Gastrocnemius medialis (tissue), 4 donors: ENCODE measurements around the gene SLC22A2.

ENCODE experiments used
- CTCF ChIP-seq, 5 experiments: fragments of 450-650 bp in 3 of 5; fragments of 200-600 bp in 2 of 5; sonication (generic) in 2 of 5; IDR thresholded peaks in 4 of 5; conservative IDR thresholded peaks in 1 of 5; 1 replicate in 4 of 5; 2 replicates in 1 of 5; pipeline ENCODE4 v1.5.1; 2016 to 2019; ENCODE audit warnings: antibody characterized with exemption in 5 of 5, mild to moderate bottlenecking in 3 of 5, moderate library complexity in 3 of 5
- POLR2A ChIP-seq, 2 donors: fragments of 450-650 bp; IDR thresholded peaks; one replicate each; pipeline ENCODE4 v1.6.1; 2017; ENCODE audit warnings: antibody characterized with exemption in 2 of 2, mild to moderate bottlenecking in 2 of 2, moderate library complexity in 2 of 2

- TF ChIP-seq CTCF (IDR thresholded peaks at IDR 0.05 in 4 of 5, conservative IDR thresholded peaks at IDR 0.05 in 1 of 5) (no peak), POLR2A (IDR thresholded peaks at IDR 0.05) (no peak)
Observed at GRCh38 chr6:160254467-160255312, 3.9 kb downstream of the SLC22A2 start.
